ENCODE results near the gene MRPL38. TPM values are rescaled to one million over a fixed set of nuclear protein-coding genes. Genes with fewer than 3 reads are reported as not detected.

MRPL38 gene
- total RNA-seq, 2 experiments from 2014 or later, result 112 to 198 TPM

GRCh38 chr17:75921596-75921995 lies 16.9 kb upstream of the MRPL38 start:
- H2AFZ ChIP-seq (ENCODE audit: low read length), result no peak overlapping the region
- no peak overlapping the region for H3K4me3 ChIP-seq (ENCODE audit: low read depth, low read length, poor library complexity, severe bottlenecking)
- POLR2A ChIA-PET, result interaction anchor here (0.7 to 0.9 kb wide), 3 partner anchors 33 to 491 kb away, joined by 3 to 7 read pairs (median 4); no protein-coding TSS in a partner anchor
- no TSS peak for BruUV-seq (replicated peaks)
- H3K27ac ChIP-seq (ENCODE audit: low read depth, low read length, poor library complexity, severe bottlenecking), result no peak overlapping the region
- H3K4me1 ChIP-seq (ENCODE audit: insufficient read depth, low read length, poor library complexity, severe bottlenecking), result no peaks in the 10 kb centered on the region
- no peaks in the 10 kb centered on the region for H3K36me3 ChIP-seq (ENCODE audit: insufficient read depth, low read length)
- intact Hi-C loops (cut with micrococcal nuclease; ENCODE audit: unreplicated experiment), result no loop called here
- no peaks in the 10 kb centered on the region for H3K9me3 ChIP-seq (ENCODE audit: low read length)
- CTCF ChIA-PET (ENCODE audit: unreplicated experiment), result no interaction called here
- no peak for TF ChIP-seq EZH2phosphoT487 (IDR thresholded peaks at IDR 0.05; ENCODE audit: borderline replicate concordance, low read depth, low read length)
- no peak for TF ChIP-seq CTCF (conservative IDR thresholded peaks at IDR 0.05; ENCODE audit: low read length)
- no peaks in the 10 kb centered on the region for H3K9me2 ChIP-seq (ENCODE audit: insufficient read depth, low read length)
- no peak overlapping the region for H3K4me2 ChIP-seq (ENCODE audit: low read length)
- no peaks in the 10 kb centered on the region for H4K20me1 ChIP-seq (ENCODE audit: insufficient read depth, low read length)
- H3K79me2 ChIP-seq (ENCODE audit: insufficient read depth, low read depth, low read length), result no peaks in the 10 kb centered on the region
- DNase-seq (ENCODE audit: low spot score), result no peak

GRCh38 chr17:75920045-75920560 lies 15.4 kb upstream of the MRPL38 start:
- POLR2A ChIA-PET, result interaction anchor here (0.6 to 1.0 kb wide), 2 partner anchors 10 to 420 kb away, joined by 3 to 5 read pairs; no protein-coding TSS in a partner anchor
- TF ChIP-seq CTCF (conservative IDR thresholded peaks at IDR 0.05; ENCODE audit: low read length) (no peak), EZH2phosphoT487 (IDR thresholded peaks at IDR 0.05; ENCODE audit: borderline replicate concordance, low read depth, low read length) (no peak)
- Histone ChIP-seq H3K79me2 (ENCODE audit: insufficient read depth, low read depth, low read length) (no peaks in the 10 kb centered on the region), H3K9me2 (ENCODE audit: insufficient read depth, low read length) (no peaks in the 10 kb centered on the region), H4K20me1 (ENCODE audit: insufficient read depth, low read length) (no peaks in the 10 kb centered on the region), H3K36me3 (ENCODE audit: insufficient read depth, low read length) (no peaks in the 10 kb centered on the region), H3K9me3 (ENCODE audit: low read length) (no peaks in the 10 kb centered on the region), H3K27ac (ENCODE audit: low read depth, low read length, poor library complexity, severe bottlenecking) (no peak overlapping the region), H2AFZ (ENCODE audit: low read length) (no peak overlapping the region), H3K4me1 (ENCODE audit: insufficient read depth, low read length, poor library complexity, severe bottlenecking) (no peaks in the 10 kb centered on the region), H3K4me3 (ENCODE audit: low read depth, low read length, poor library complexity, severe bottlenecking) (no peak overlapping the region), H3K4me2 (ENCODE audit: low read length) (no peak overlapping the region)
- DNase-seq (ENCODE audit: low spot score), result no peak
- CTCF ChIA-PET (ENCODE audit: unreplicated experiment), result no interaction called here
- intact Hi-C loops (cut with micrococcal nuclease; ENCODE audit: unreplicated experiment), result no loop called here
- BruUV-seq (replicated peaks), result no TSS peak

- intact Hi-C loops (cut with micrococcal nuclease; ENCODE audit: unreplicated experiment), result no loop called here
- Histone ChIP-seq H3K9me3 (ENCODE audit: low read length) (no peaks in the 10 kb centered on the region), H3K27ac (ENCODE audit: low read depth, low read length, poor library complexity, severe bottlenecking) (no peak overlapping the region), H3K36me3 (ENCODE audit: insufficient read depth, low read length) (no peaks in the 10 kb centered on the region), H3K79me2 (ENCODE audit: insufficient read depth, low read depth, low read length) (no peaks in the 10 kb centered on the region), H3K4me1 (ENCODE audit: insufficient read depth, low read length, poor library complexity, severe bottlenecking) (no peaks in the 10 kb centered on the region), H2AFZ (ENCODE audit: low read length) (no peak overlapping the region), H3K4me3 (ENCODE audit: low read depth, low read length, poor library complexity, severe bottlenecking) (no peak overlapping the region), H3K4me2 (ENCODE audit: low read length) (no peak overlapping the region), H3K9me2 (ENCODE audit: insufficient read depth, low read length) (no peaks in the 10 kb centered on the region), H4K20me1 (ENCODE audit: insufficient read depth, low read length) (no peaks in the 10 kb centered on the region)
- BruUV-seq (replicated peaks), result no TSS peak
- TF ChIP-seq CTCF (conservative IDR thresholded peaks at IDR 0.05; ENCODE audit: low read length) (no peak), EZH2phosphoT487 (IDR thresholded peaks at IDR 0.05; ENCODE audit: borderline replicate concordance, low read depth, low read length) (no peak)
- ChIA-PET POLR2A (interaction anchor here (0.6 to 1.0 kb wide), 2 partner anchors 10 to 420 kb away, joined by 3 to 5 read pairs; no protein-coding TSS in a partner anchor), CTCF (ENCODE audit: unreplicated experiment) (no interaction called here)
- no peak for DNase-seq (ENCODE audit: low spot score)
Measured at GRCh38 chr17:75919611-75920010, 14.9 kb upstream of the MRPL38 start.
